GM19240 (cell line): ENCODE results near the gene LRFN3.
"Not testable (repeated sequence)": the region's sequence is repeated elsewhere in the genome, so short reads cannot be mapped to it uniquely, and the experiment has no call there.

ENCODE experiments used
- DNase-seq: peaks from one replicate; pipeline ENCODE4 v3.0.0; 2011; ENCODE audit warnings: low spot score; ENCODE audit not compliant: insufficient read length

The LRFN3 gene

GRCh38 chr19:35935911-35936737 lies at the start of gene LRFN3:
Gene LRFN3, plus strand, starts transcription at chr19:35936374. Its CDS starts 3,052 bp downstream, at chr19:35939426.
- DNase-seq = no peak

- no peak for DNase-seq
These were observed 49.0 kb upstream of the LRFN3 start for GRCh38 chr19:35887197-35887596.

- DNase-seq = no peak
These were observed 47.8 kb upstream of the LRFN3 start for GRCh38 chr19:35888398-35888797.

GRCh38 chr19:35889370-35890112 lies 46.6 kb upstream of the LRFN3 start:
- no peak for DNase-seq

GRCh38 chr19:35890113-35890650 lies 46.0 kb upstream of the LRFN3 start:
- no peak for DNase-seq

GRCh38 chr19:35891819-35892218 lies 44.4 kb upstream of the LRFN3 start:
- DNase-seq = not testable (repeated sequence)

GRCh38 chr19:35894342-35894741 lies 41.8 kb upstream of the LRFN3 start:
- no peak for DNase-seq

- no peak for DNase-seq
These were observed 40.1 kb upstream of the LRFN3 start for GRCh38 chr19:35895911-35896642.

GRCh38 chr19:35896643-35897040 lies 39.5 kb upstream of the LRFN3 start:
- no peak for DNase-seq

GRCh38 chr19:35897706-35898451 lies 38.3 kb upstream of the LRFN3 start:
- no peak for DNase-seq

- no peak for DNase-seq
These were observed 37.7 kb upstream of the LRFN3 start for GRCh38 chr19:35898499-35898809.

GRCh38 chr19:35899547-35900214 lies 36.5 kb upstream of the LRFN3 start:
- DNase-seq = peak; percentile 79

GRCh38 chr19:35901055-35901644 lies 35.0 kb upstream of the LRFN3 start:
- no peak for DNase-seq

GRCh38 chr19:35901854-35902661 lies 34.1 kb upstream of the LRFN3 start, which contains the start of gene HCST:
Gene HCST, plus strand, starts transcription at chr19:35902529. Its CDS starts 65 bp downstream, at chr19:35902594.
- no peak for DNase-seq

- DNase-seq = no peak
These were observed 33.2 kb upstream of the LRFN3 start for GRCh38 chr19:35902870-35903475.

GRCh38 chr19:35903550-35904179 lies 32.5 kb upstream of the LRFN3 start:
- DNase-seq = peak; percentile 67

GRCh38 chr19:35904311-35905068 lies 31.7 kb upstream of the LRFN3 start:
- DNase-seq = no peak
